Caco-2 (cell line): Measurements from ENCODE around the gene NAAA. TPM values are rescaled to one million over a fixed set of nuclear protein-coding genes. Genes with fewer than 3 reads are reported as not detected.

Experiments used
- BruUV-seq: library from RNA; stranded (reverse); fragments of 400-500 nt; replicated peaks from 2 replicates; lab custom pipeline; 2021; lab: Mats Ljungman, UMichigan
- CTCF ChIA-PET: fragments of 300-600 bp; sonication (Branson Sonifier 250); formaldehyde crosslinking; loops from one replicate; lab custom pipeline; 2022; ENCODE audit warnings: antibody characterized with exemption; lab: Charles Lee
- POLR2A ChIA-PET: fragments of 300-600 bp; sonication (Branson Sonifier 250); formaldehyde crosslinking; loops from one replicate; lab custom pipeline; 2022; ENCODE audit warnings: antibody characterized with exemption; lab: Charles Lee
- DNase-seq, 2 experiments: peaks; one replicate each; pipeline versions ENCODE4 v3.0.0 to v3.0.0-alpha.2; 2020 to 2022
- H3K27me3 ChIP-seq: replicated peaks from 2 replicates; pipeline ENCODE4 v1.6.0; 2011; ENCODE audit warnings: low read length; ENCODE audit not compliant: control insufficient read depth, insufficient read depth
- H3K36me3 ChIP-seq: 2 replicates; pipeline ENCODE4 v1.5.1; 2011; ENCODE audit warnings: low read length; ENCODE audit not compliant: control insufficient read depth, insufficient read depth
- H3K4me1 ChIP-seq: fragments of 250-450 bp; sonication (Bioruptor Pico); 2 replicates; pipeline ENCODE4 v1.5.1; 2020; ENCODE audit warnings: mild to moderate bottlenecking
- H3K4me3 ChIP-seq: 2 replicates; pipeline ENCODE4 v1.5.1; 2011; ENCODE audit warnings: low read depth, mild to moderate bottlenecking, control low read depth, low read length
- H3K9me3 ChIP-seq: fragments of 250-450 bp; sonication (Bioruptor Pico); 2 replicates; pipeline ENCODE4 v1.5.1; 2020; ENCODE audit warnings: mild to moderate bottlenecking, moderate library complexity
- H3K27ac Mint-ChIP-seq: one replicate; pipeline ENCODE4 v1.8.0; 2022; ENCODE audit warnings: mixed read lengths; ENCODE audit not compliant: unreplicated experiment
- H3K27me3 Mint-ChIP-seq: one replicate; pipeline ENCODE4 v1.8.0; 2022; ENCODE audit warnings: mixed read lengths; ENCODE audit not compliant: insufficient read depth, unreplicated experiment
- H3K36me3 Mint-ChIP-seq: one replicate; pipeline ENCODE4 v1.8.0; 2022; ENCODE audit warnings: mild to moderate bottlenecking, mixed read lengths; ENCODE audit not compliant: insufficient read depth, unreplicated experiment
- H3K4me1 Mint-ChIP-seq: one replicate; pipeline ENCODE4 v1.8.0; 2022; ENCODE audit warnings: low read depth, mixed read lengths; ENCODE audit not compliant: unreplicated experiment
- H3K4me3 Mint-ChIP-seq: one replicate; pipeline ENCODE4 v1.8.0; 2022; ENCODE audit warnings: mild to moderate bottlenecking, moderate library complexity, mixed read lengths; ENCODE audit not compliant: unreplicated experiment
- H3K9me3 Mint-ChIP-seq: one replicate; pipeline ENCODE4 v1.8.0; 2022; ENCODE audit warnings: mixed read lengths; ENCODE audit not compliant: unreplicated experiment
- CTCF ChIP-seq, 2 experiments: fragments of 200-600 bp in 1 of 2; IDR thresholded peaks; 1 replicate in 1 of 2; 2 replicates in 1 of 2; pipeline versions ENCODE4 v1.5.1 to v1.8.0; 2011 to 2022; ENCODE audit warnings: antibody characterized with exemption in 1 of 2, control low read depth in 1 of 2, inconsistent platforms in 1 of 2, low read depth in 1 of 2, low read length in 1 of 2, mild to moderate bottlenecking in 1 of 2, moderate library complexity in 1 of 2; ENCODE audit not compliant: insufficient read depth in 1 of 2, severe bottlenecking in 1 of 2, unreplicated experiment in 1 of 2
- intact Hi-C: fragments of 100-400 bp; cut with micrococcal nuclease; formaldehyde crosslinking; loops from one replicate; pipeline ENCODE4 v1.10.0; 2022; ENCODE audit not compliant: unreplicated experiment
- total RNA-seq: library from RNA; stranded (reverse); gene quantifications from 2 replicates; pipeline ENCODE4 v1.2.3, GENCODE V29; 2022

Gene NAAA
- total RNA-seq, 1 experiment from 2014 or later: 11.8 TPM

- Mint-ChIP-seq H3K9me3 (no peaks in the 10 kb centered on the region), H3K4me1 (peaks cover 7% of the 10 kb centered on the region), H3K36me3 (no peaks in the 10 kb centered on the region), H3K27me3 (no peaks in the 10 kb centered on the region), H3K27ac (no peak overlapping the region), H3K4me3 (no peak overlapping the region)
- POLR2A ChIA-PET: no interaction called here
- CTCF ChIA-PET: no interaction called here
- no peaks in the 10 kb centered on the region for H3K27me3 ChIP-seq
- no peak for DNase-seq
- no peak for TF ChIP-seq CTCF (IDR thresholded peaks at IDR 0.05; ENCODE audit: insufficient read depth in 1 of 2, low read depth in 1 of 2, low read length in 1 of 2, severe bottlenecking in 1 of 2, unreplicated experiment in 1 of 2)
- H3K9me3 ChIP-seq: no peaks in the 10 kb centered on the region
- no TSS peak for BruUV-seq
- H3K4me1 ChIP-seq: 0 out of 2 replicates have a peak, but pooled peaks cover 3% of the 10 kb centered on the region
- intact Hi-C loops: no loop called here
- H3K4me3 ChIP-seq: no peak overlapping the region
- H3K36me3 ChIP-seq: no peaks in the 10 kb centered on the region
Measured at GRCh38 chr4:75867130-75867529, 73.7 kb downstream of the NAAA start.

Other genes starting within 250 kb of the NAAA start
- gene USO1, start 216.4 kb downstream of the NAAA start, total RNA-seq: 55.4 and 59.7 TPM in 2 replicates
- gene PPEF2, start 38.6 kb downstream of the NAAA start, total RNA-seq: not detected in 2 replicates
- 63.8 and 71.7 TPM in 2 replicates for gene SDAD1, start 49.9 kb upstream of the NAAA start, total RNA-seq
- not detected in 2 replicates for gene CXCL9, start 66.5 kb upstream of the NAAA start, total RNA-seq
- gene CXCL10, start 82.5 kb upstream of the NAAA start, total RNA-seq: not detected in 2 replicates
- not detected in 2 replicates for gene CXCL11, start 95.1 kb upstream of the NAAA start, total RNA-seq
- gene ART3, start 133.7 kb upstream of the NAAA start, total RNA-seq: not detected in 2 replicates
- gene NUP54, start 207.4 kb upstream of the NAAA start, total RNA-seq: 64.9 and 68.8 TPM in 2 replicates